ENCODE measurements around the gene GRWD1. TPM values are rescaled to one million over a fixed set of nuclear protein-coding genes. Genes with fewer than 3 reads are reported as not detected.

The GRWD1 gene
- total and polyA plus RNA-seq, 2 of the 8 experiments (the other 6 are each of a cell fraction or from before 2014, with no cell fraction given): 36.9 to 61.9 TPM

DNA sequence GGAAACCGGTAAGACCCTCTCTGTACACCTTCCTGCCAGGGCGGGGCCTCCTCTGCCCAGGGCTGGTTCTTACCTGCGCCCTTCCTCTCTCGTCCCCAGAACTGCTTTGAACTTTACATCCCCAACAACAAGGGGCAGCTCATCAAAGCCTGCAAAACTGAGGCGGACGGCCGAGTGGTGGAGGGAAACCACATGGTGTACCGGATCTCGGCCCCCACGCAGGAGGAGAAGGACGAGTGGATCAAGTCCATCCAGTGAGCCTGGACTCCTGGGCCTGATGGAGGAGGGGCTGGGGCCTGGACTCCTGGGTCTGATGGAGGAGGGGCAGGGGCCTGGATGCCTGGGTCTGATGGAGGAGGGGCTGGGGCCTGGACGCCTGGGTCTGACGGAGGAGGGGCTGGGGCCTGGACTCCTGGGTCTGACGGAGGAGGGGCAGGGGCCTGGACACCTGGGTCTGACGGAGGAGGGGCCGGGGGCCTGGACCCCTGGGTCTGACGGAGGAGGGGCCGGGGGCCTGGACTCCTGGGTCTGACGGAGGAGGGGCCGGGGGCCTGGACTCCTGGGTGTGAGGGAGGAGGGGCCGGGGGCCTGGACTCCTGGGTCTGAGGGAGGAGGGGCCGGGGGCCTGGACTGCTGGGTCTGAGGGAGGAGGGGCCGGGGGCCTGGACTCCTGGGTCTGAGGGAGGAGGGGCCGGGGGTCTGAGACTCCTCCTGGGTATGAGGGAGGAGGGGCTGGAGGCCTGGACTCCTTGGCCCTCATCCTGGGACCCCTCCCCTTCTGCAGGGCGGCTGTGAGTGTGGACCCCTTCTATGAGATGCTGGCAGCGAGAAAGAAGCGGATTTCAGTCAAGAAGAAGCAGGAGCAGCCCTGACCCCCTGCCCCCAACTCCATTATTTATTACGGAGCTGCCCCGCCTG, 32.8 kb downstream of the GRWD1 start:
- POLR2A ChIA-PET (ENCODE audit: partially characterized antibody): interaction anchor here (0.6 to 11.4 kb wide), 11 partner anchors 8 to 144 kb away, joined by 3 to 176 read pairs (median 6); partner anchors contain the start of genes GRWD1, SYNGR4 and TMEM143
- no peak for DNase-seq (ENCODE audit: low read depth in 1 of 2, low spot score in 2 of 2)
- Histone ChIP-seq H3K4me1 (replicated peaks in 1 of 4; ENCODE audit: control insufficient read depth in 3 of 4, insufficient read depth in 4 of 4, low read length in 3 of 4) (peaks cover 0 to 1% (median 0%) of the 10 kb centered on the region in 4 experiments; a peak in 1 of 7 replicates), H3K4me2 (ENCODE audit: insufficient read depth in 1 of 2, low read depth in 2 of 2, low read length in 2 of 2) (no peak overlapping the region), H4K20me1 (replicated peaks in 1 of 2; ENCODE audit: control insufficient read depth in 1 of 2, insufficient read depth in 2 of 2, low read length in 2 of 2) (peaks cover 11 to 14% of the 10 kb centered on the region in 2 experiments), H3K79me2 (ENCODE audit: control insufficient read depth in 1 of 2, insufficient read depth in 2 of 2, low read length in 2 of 2) (no peaks in the 10 kb centered on the region), H3K79me1 (ENCODE audit: low read depth, low read length) (no peaks in the 10 kb centered on the region; the same call in 1 of the 2 replicates), H3K4ac (replicated peaks; ENCODE audit: insufficient read length, low read depth, low read length) (no peak overlapping the region), H2BK12ac (ENCODE audit: low read depth, low read length) (no peak overlapping the region), H3K4me3 (ENCODE audit: extremely low read depth in 1 of 4, insufficient read depth in 2 of 4, low read depth in 3 of 4, low read length in 4 of 4) (no peak overlapping the region), H2AK5ac (ENCODE audit: low read depth, low read length) (no peak overlapping the region), H3K36me3 (ENCODE audit: control insufficient read depth in 2 of 4, insufficient read depth in 4 of 4, low read length in 3 of 4) (peaks cover 19 to 57% (median 42%) of the 10 kb centered on the region in 4 experiments), H3K27me3 (replicated peaks in 1 of 4; ENCODE audit: control insufficient read depth in 3 of 4, extremely low read depth in 1 of 4, insufficient read depth in 3 of 4, low read length in 3 of 4) (no peaks in the 10 kb centered on the region), H3K23ac (ENCODE audit: insufficient read length) (no peak overlapping the region), H3K14ac (ENCODE audit: insufficient read length) (no peak overlapping the region), H4K5ac (ENCODE audit: insufficient read length, low read depth, low read length) (no peak overlapping the region), H3K23me2 (ENCODE audit: low read depth, low read length) (peaks cover 2% of the 10 kb centered on the region; the same call in 1 of the 2 replicates), H3K27ac (ENCODE audit: low read depth, low read length) (no peak overlapping the region), H2BK15ac (ENCODE audit: low read length) (no peak overlapping the region), H3K9me3 (ENCODE audit: insufficient read depth in 2 of 2, low read depth in 1 of 2, low read length in 1 of 2) (no peaks in the 10 kb centered on the region), H4K8ac (ENCODE audit: extremely low read depth, insufficient read depth, low read length) (no peak overlapping the region), H2BK5ac (ENCODE audit: low read depth, low read length) (no peak overlapping the region), H2AFZ (ENCODE audit: low read length) (no peak overlapping the region), H4K91ac (replicated peaks; ENCODE audit: insufficient read length, low read length) (no peak overlapping the region), H2BK120ac (replicated peaks; ENCODE audit: low read depth, low read length) (no peak overlapping the region), H3K56ac (replicated peaks; ENCODE audit: insufficient read length, low read depth, low read length) (no peak overlapping the region), H2BK20ac (ENCODE audit: low read length) (no peak overlapping the region), H3K18ac (ENCODE audit: extremely low read depth, low read length) (no peak overlapping the region), H3K9ac (replicated peaks in 1 of 4; ENCODE audit: extremely low read depth in 1 of 4, low read depth in 3 of 4, low read length in 3 of 4) (no peak overlapping the region)
- CTCF ChIA-PET (ENCODE audit: partially characterized antibody): interaction anchor here (0.7 to 3.4 kb wide), 3 partner anchors 9 to 107 kb away, joined by 3 to 18 read pairs (median 3); no protein-coding TSS in a partner anchor
- FAIRE-seq: no peak
- TF ChIP-seq RFX5 (IDR thresholded peaks at IDR 0.05; ENCODE audit: borderline replicate concordance, low read depth, low read length): no peak
- TF ChIP-seq, protein P1, sequence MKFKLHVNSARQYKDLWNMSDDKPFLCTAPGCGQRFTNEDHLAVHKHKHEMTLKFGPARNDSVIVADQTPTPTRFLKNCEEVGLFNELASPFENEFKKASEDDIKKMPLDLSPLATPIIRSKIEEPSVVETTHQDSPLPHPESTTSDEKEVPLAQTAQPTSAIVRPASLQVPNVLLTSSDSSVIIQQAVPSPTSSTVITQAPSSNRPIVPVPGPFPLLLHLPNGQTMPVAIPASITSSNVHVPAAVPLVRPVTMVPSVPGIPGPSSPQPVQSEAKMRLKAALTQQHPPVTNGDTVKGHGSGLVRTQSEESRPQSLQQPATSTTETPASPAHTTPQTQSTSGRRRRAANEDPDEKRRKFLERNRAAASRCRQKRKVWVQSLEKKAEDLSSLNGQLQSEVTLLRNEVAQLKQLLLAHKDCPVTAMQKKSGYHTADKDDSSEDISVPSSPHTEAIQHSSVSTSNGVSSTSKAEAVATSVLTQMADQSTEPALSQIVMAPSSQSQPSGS (IDR thresholded peaks at IDR 0.05; ENCODE audit: low read length): no peak
- WGBS, 2 experiments (ENCODE audit: extremely low coverage in 1 of 2, insufficient coverage in 1 of 2, insufficient read length in 1 of 2, insufficient replicate concordance in 2 of 2, low coverage in 1 of 2, low lambda C conversion rate in 2 of 2, missing lambda C conversion rate in 1 of 2): 98% methylated on average over 15 of the region's 29 CpGs; no CpG with 5 or more reads in 1 of the 2 experiments
